ENCODE results near the gene NPTX1. TPM values are rescaled to one million over a fixed set of nuclear protein-coding genes. Genes with fewer than 3 reads are reported as not detected.

Gene NPTX1
- total RNA-seq, 1 donor from 2014 or later = 0.31 TPM

DNA sequence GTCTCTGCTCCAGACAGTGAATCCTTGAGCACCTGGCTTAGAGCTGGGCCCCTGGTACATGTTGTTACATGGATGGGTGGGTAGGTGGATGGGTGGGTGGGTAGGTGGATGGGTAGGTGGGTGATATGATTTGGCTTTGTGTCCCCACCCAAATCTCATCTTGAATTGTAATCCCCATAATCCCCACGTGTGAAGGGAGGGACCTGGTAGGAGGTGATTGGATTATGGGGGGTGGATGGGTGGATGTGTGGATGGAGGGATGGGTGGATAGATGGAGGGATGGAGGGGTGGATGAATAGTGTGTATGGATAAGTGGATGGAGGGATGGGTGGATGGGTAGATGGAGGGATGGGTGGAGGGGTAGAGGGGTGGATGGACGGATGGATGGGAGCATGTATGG is 26.6 kb upstream of the NPTX1 start:
- no peak for DNase-seq

DNA sequence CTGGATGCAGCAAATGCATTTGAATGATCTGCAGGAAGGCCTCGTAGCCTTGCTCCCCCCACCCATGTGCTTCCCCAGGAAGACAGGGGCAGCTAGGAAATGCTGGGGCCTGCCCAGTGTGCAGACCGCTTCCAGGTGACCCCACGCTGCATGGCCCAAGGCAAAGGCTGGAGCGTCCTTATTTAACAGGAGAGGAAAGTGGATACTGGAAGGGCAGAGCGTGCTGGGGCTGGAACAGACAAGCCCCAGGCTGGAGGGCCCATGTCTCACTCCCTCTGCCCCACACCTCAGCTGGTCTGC is 26.1 kb upstream of the NPTX1 start:
- DNase-seq = no peak

DNA sequence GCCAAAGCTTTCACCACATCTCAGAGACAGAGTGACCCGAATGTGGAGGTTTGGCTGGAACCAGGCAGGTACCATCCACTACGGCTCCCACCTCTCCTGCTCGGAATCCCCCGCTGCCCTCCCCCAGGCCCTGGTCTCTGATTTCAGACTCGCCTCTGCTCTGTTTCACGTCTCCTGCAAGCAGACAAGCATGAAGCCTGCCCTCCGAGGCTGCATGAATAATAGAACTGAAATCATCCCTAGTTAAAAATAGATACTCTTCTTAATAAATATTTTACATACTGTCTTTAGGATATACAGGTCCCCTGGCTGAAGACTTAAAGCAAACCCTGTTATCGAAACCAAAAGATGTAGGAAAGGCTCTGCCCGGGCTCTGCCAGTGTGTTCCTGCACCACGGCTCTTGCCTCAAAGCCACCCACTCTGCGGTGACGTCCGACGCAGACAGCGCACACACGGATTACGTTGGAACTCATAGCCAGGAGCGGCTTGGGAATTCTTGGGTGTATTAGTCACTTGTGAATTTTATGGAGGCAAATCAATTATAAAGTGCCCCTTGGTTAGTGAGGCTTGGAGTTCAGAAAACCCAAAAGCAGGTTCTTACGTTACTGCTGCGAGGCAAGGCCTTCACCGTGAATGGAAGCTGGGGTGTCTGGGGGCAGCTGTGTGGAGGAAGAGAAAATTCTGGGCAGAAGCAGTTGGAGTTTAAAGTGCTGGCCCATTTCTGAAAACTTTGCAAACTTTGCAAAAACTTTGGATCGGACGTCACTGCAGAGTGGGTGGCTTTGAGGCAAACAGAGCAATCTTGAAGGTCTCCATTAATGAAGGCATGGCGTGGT is 25.6 kb upstream of the NPTX1 start:
- no peak for DNase-seq

DNA sequence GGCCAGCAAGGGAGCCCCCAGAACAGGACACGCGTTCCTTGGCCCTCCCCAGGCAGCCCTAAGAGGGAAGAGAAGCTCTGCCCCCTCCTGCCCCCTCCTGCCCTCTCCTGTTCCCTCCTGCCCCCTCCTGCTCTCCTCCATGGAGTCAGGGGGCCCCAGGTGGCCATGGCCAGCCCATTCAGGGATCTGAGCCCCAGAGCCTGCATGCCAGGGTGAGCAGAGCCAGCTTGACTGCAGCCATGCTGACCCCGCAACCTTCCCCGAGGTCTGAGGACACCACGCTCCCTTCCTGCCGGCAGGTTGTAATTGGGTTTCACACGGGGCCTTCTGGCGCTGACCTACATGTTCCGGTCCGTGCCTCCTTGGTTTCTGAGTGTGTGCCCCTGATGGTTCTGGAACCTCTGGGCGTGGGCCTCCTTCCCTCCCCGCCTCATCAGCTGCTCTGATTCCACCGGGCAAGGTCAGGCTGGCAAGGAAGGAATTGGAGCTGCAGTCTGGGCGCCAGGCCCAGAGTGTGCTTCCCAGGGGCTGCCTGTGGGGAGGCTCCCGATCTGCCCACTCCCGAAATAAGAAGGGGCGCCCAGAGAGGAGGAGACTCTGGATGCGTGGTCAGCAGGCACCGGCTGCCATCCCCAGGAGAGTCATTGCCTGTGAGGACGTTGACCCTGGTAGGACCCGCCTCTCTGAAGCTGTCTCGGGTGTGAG is 23.7 kb upstream of the NPTX1 start:
- no peak for DNase-seq

DNA sequence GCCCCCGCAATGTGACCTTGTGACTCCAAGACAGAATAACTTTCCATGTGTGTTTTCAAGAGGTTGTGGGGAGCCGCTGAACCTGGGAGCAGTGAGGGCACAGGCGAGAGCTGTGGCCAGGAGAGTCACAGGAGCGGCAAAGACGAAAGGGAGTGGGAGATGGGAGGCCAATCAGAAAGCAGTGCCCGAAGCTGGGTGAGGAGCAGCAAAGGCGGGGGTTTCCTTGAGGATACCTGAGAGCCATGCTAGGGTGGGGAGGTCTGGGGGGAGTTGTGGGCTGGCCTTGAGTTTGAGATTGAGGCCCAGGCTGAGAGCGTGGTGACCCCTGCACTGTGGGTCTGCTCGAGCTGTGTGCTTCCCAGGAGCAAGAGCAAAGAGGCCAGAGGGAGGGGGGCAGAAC is 23.2 kb upstream of the NPTX1 start:
- no peak for DNase-seq

DNA sequence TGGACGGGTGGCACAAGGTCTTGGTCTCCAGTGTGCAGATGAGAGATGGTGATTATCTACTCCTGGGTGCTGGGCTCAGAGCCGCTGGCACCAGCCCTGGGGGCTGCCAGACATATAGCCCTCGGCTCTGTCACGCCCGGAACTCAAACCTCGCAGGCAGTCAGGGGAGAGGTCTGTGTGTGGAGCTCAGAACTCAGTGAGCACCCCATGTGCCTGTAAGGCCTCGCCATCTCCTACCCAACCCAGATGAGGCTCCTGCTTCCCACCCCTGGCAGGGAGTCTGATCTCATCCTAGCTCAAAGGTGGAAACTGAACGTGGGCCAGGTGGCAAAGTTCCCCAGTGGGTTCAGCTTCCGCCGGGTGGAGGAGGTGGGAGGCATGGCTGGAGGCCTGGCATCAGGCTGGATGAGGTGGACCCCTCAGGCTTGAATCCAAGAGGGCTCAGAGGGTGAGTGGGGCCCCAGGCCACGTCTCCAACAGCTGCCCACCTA is 22.6 kb upstream of the NPTX1 start:
- no peak for DNase-seq

DNA sequence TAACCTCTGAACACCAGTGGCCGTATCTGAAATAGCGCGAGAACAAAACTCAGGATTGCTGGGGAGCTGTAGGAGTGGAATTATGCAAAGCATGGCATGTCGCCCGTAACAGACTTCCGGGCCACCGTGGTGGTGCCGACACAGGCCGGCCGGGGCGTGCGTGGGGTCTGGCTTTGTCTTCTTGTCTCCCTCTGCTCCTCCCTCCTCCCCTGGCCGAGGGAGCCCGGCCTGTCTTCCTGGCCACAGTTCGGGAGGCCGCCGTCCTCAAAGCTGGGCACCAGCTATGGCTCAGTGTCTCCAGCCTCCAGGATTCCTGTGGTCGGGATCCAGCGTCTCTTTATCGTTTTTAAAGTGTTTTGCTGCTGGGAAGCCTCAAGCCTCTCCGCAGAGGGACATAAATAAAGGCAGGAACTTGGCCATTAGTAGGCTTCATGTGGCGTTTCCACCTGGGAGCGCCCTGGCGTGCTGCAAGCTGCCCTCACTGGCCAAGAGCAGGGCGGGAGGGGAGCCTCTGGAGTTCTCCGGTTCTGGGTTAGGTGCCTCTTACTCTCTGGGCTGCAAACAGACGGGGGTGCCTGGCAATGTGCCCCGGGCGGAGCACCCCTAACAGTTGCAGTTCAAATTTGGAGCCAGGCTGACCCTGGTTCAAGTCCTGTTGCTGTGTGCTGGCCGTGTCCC is 22.0 kb upstream of the NPTX1 start:
- DNase-seq = no peak

DNA sequence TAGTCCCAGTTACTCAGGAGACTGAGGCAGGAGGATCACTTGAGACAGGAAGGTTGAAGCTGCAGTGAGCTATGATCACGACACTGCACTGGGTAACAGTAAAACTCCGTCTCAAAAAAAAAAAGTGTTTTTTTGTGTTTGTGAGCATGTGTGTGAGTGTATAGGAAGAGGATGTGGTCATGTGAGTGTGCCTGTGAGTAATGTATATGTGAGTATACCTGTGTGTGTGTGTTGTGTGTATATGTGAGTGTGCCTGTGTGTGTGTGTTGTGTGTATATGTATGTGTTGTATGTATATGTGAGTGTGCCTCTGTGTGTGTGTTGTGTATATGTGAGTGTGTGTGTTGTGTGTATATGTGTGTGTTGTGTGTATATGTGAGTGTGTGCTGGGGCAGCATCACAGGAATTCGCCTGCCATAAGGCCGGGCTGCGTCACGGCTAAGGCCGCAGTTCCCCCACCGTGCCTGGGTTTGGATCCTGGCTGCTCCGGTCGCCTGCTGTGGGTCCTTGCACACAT is 21.4 kb upstream of the NPTX1 start:
- no peak for DNase-seq

DNA sequence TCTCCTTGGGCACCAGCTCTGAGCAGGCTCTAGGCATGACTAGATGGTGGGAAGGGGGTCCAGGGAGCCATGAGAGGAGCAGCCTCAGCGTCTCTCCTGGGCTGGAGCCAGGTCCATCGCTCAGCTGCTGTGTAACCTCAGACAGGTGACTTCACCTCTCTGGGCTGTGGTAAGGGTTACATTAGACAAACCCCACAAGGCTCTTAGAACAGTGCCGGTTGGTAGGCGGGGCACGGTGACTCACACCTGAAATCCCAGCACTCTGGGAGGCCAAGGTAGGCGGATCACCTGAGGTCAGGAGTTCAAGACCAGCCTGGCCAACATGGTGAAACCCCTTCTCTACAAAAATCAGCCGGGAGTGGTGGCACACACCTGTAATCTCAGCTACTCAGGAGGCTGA is 18.1 kb upstream of the NPTX1 start:
- no peak for DNase-seq

DNA sequence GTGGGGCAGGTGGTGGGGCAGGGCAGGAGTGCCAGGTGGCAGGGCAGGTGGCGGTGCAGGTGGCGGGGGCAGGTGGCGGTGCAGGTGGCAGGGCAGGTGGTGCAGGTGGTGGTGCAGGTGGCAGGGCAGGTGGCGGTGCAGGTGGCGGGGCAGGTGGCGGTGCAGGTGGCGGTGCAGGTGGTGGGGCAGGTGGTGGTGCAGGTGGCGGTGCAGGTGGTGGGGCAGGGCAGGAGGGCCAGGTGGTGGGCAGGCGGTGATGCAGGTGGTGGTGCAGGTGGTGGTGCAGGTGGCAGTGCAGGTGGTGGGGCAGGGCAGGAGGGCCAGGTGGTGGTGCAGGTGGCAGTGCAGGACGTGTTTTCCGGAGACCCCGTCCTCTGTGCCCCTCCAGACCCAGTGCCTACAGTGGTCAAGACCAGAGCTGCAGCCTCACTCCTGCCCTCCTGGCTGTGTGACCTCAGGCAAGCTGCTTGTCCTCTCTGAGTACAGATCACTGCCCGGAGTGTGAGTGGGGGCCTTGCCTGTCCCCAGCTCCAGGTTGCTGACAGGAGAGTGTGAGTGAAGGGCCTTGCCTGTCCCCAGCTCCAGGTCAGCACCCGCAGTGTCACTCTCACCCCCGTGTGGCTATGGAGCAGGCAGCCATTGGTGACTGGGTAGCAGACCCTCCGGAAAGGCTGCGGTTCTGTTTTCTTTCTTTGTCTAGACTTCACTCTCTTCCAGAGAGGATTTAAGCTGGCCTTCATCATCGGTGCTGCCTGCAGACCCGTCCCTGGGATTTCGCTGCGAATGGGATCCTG is 16.1 kb upstream of the NPTX1 start:
- no peak for DNase-seq

DNA sequence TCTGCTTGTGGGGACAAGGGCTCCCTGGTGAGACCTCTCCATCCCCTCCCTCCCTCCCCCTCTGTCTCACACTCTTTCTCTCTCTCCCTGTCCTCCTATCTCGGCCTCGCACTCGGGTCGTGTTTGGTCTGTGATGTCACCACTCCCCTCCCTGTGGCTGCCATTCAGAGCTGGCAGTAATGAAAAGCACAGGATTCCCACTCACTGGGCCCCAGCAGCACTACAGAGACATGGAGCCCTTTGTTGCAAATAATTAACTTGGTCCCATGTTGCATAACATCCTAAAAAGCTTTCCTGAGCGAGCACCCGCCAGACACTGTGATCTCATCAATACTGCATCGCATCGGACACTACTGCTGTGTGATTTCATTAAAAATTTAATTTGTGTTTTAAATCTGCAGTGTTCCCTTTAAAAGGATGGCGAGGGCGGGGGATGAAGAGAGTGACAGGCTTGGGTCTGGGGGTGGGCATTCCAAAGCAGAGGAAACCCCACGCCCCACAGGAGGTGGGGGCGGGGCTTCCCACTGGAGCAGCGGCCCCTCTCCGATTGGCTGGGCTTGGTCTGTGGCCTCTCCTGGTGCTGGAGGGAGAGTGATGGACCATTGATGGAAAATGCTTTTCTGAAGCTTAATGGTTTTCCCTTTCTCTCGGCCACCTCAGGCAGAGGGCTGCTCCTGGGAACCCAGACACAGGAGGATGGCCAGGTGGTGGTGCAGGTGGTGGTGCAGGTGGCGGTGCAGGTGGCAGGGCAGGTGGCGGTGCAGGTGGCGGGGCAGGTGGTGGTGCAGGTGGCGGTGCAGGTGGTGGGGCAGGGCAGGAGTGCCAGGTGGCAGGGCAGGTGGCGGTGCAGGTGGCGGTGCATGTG is 15.3 kb upstream of the NPTX1 start:
- no peak for DNase-seq

DNA sequence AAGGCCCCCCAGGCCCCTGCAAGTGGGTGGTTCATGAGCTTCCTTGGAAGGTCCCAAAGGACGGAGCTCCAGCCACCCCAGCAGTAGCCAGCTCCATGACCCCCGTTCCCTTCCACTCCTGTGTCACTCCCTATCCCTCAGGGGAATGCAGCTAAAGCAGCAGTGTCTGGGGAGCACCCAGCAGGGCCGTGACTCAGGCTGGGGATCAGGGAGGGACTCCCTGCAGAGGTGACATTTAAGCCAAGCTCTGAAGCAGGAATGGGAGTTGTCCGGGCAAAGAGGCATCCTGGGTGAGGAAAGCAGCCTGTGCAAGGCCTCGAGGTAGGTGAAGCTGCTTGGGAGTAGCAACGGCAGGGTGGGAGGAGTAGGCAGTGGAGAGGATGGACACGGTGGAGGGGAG is 11.1 kb upstream of the NPTX1 start:
- DNase-seq = no peak

DNA sequence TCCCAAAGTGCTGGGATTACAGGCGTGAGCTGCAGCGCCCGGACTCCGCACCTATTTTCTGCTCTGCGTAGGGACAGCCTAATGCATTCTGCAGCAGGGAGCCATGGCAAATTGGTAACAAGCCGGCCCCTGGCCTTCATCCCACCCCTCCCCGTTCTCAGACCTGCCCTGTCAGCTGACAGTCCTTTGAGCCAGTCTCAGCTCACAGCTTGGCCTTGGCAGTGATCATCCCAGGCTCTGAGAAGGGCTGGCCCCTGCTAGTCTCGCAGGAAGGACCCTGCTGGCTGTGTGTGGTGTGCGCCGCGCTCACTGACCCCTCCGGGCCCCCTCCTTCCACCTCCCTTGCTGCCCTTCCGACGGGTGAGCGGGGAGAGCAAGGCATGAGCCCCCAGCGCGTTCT is 10.3 kb upstream of the NPTX1 start:
- DNase-seq = peak; percentile 36

DNA sequence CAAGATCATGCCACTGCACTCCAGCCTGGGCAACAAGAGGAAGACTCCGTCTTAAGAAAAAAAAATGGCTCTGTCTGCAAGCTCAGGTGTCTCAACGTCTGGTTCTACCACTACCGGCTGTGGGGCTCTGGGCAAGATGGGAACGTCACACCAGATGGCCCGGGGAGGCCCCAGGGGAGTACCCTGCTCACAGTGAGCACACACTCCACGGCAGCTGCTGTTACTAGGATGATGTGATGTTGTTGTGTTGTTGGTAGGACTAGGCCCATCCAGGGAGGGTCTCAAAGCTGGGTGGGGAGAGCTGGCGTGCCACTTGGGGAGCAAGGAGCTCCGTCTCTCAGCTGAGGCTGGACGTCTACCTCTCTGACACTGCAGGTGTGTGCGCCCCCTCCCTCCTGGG is 9.4 kb upstream of the NPTX1 start:
- peak; percentile 59 for DNase-seq

DNA sequence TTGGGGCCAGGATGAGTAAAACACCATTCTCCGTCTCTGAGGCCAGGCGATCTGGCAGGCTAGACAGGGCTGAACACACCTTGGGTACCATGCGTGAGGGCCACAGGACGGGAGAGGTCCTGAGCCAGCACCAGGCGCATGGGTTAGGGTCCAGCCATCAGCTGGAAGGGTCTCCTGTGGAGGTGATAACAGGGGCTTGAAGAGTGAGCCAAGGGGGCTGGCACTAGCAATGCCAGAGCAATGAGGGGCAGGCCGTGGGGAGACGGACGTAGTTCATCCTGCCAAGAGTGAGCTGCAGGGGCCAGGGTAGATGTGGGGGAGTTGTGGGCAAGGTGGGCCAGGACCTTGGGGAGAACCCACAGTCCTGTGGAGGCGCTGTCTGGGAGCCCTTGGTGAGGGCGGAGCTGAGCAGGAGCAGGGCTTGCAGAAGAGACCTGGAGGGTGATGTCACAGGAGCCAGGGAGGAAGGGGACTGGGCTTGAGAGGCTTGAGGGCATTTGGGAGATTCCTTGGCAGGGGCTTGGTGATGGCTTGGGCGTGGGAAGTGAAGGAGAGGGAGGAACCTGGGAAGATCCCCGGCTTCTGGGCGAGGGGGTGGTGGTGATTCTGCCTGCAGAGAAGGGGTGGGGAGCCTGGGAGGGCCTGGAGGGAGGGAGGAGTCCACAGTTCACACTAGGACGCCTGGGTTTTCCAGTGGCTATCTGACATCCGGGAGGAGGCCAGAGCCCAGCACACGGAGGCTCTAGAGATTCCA is 6.3 kb upstream of the NPTX1 start:
- no peak for DNase-seq

DNA sequence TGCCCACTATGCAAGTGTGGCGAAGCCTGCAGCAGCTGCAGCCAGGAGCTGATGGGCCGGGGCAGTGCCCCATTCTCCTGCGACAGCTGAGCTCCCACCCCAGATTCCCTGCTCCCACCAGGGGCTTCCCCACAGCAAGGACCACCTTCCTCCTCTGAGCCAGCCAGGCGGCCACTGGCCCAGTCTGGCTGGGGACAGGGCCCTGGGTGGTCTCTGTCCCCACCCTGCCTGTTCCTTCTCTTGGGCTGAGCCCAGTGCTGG is 5.6 kb upstream of the NPTX1 start:
- no peak for DNase-seq

DNA sequence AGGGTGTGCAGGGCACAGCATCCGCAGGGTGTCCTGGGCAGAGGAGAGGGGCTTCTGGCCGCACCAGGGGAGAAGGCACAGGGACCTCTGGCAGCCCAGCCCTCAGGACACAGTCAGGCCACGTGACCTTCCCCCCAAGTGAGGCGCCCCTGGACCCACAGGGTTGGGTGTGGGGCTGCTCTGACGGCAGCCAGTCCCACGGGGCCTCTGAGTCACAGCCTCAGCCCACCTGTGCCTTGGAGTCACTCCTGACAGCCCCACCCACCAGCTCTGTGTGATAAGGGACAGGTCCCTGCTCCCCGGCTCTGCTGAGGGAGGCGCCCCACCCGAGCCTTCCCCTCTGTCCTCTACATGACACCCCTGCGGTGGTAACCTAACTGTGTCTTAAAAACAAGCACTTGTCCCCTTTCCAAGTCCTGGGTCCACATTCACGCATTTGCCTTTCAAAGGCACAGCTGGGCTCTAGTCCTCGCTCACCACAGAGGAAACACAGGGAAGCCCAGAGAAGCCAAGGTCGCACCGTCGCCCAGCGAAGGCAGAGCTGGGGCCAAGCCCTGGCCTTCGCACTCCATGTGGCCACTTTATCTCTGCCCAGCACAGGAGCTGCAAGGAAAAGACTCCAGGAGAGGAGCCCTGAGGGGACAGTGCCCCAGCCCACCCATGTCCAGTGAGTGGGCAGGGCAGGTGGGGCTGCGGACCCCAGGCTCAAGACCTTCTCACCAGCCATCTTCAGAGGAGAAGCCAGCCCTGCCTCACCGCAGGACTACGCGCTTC is 5.1 kb upstream of the NPTX1 start:
- DNase-seq = no peak

DNA sequence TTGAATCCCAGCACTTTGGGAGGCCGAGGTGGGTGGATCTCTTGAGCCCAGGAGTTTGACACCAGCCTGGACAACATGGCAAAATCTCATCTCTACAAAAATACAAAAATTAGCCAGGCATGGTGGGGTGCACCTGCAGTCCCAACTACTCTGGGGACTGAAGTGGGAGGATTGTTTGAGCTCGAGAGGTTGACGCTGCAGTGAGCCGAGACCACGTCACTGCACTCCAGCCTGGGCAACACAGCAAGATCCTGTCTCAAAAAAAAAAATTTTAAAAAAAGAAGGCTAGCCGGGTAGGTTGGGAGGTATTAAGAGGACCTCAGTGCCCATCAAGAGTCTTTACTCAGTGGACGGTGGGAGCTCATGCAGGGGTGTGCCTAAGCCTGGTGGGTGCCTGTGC is 3.8 kb upstream of the NPTX1 start:
- no peak for DNase-seq

DNA sequence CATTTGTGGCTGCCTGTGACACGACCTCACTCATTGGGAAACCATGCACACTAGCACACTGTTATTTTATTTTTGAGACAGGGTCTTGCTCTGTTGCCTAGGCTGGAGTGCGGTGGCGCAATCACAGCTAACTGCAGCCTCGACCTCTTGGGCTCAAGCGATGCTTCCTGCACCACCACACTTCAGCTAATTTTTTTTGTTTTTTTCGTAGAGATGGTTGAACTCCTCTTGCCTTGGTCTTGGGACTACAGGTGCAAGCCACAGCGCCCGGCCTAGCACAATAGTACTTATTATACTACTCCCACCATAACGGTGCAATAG is 2.8 kb upstream of the NPTX1 start:
- DNase-seq = no peak
